G401.6 (cell line): ENCODE data around the gene PLEKHD1.

ENCODE experiments used
- FAIRE-seq: peaks from 2 replicates; lab custom pipeline; 2012; peaks lifted over from hg19 to GRCh38; lab: Jason Lieb, UNC

The PLEKHD1 gene

DNA sequence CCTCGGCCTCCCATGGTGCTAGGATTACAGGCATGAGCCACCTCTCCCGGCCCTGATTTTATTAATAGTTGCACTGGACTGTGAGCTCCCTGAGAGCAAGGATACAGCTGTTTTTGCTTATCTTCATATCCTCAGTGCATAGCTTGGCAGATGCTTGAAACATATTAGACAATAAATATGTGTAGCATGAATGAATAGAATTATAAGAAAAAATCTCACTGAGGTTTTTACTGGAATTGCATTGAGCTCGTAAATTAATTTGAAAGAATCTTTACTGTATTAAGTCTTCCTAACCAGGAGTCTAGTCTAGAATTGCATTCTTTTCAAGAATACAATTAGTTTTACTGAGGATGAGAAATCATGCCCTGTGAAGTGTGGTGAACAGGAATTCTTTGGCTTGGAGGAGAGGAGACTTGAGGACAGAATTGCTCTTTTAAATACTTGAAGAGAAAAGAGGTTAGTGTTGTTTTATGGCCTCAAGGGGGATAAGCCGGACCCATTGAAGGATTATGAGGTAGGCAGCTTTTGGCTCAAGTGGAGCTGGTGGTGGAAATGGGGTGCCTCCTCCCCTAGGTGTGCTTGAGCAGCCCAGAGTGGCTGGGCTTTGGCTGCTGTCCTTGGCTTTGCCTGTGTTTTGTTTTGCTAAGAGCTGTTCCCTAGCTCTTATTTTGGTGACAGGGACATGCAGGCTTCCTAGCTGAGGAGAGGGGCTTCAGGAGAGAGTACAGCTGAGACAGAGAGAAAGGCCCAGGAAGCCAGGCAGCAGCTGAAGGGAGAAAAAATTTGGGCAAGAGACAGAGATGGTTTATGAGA is 34.0 kb downstream of the PLEKHD1 start:
- FAIRE-seq: no peak

DNA sequence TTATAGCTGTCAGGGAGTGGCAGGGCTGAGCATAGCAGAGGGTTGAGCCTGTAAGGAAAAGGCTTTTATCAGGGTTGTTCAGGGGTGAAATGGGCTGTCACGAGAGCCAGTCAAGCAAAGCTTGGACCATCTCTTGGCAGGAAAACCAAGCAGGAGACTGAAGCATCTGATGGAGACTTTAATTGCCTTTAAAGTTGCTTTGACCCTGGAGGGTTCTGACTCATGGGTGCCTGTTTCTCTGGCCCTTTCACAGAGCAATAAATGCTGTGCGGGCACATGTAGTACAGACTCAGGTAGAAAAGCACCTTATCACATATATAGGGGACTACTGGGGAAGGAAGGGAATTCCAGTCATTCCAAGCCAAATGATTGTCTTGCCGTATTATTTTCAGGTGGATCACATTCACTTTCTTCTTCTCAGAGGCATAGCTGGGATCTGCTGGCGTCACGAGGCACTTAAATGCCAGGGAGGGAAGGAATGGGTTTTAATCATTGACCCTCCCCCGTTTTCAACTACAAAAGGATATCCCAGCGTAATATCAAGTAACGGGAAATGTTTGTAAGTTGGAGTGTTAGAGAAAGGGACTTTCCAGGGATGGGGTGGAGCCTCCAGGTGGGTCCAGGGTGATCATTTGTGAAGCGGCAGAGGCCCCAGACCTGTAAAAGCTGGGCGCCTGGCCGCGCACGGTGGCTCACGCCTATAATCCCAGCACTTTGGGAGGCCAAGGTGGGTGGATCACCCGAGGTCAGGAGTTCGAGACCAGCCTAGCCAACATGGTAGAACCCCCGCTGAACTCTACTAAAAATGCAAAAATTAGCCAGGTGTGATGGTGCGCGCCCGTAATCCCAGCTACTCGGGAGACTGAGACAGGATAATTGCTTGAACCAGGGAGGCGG is 34.9 kb downstream of the PLEKHD1 start:
- no peak for FAIRE-seq

DNA sequence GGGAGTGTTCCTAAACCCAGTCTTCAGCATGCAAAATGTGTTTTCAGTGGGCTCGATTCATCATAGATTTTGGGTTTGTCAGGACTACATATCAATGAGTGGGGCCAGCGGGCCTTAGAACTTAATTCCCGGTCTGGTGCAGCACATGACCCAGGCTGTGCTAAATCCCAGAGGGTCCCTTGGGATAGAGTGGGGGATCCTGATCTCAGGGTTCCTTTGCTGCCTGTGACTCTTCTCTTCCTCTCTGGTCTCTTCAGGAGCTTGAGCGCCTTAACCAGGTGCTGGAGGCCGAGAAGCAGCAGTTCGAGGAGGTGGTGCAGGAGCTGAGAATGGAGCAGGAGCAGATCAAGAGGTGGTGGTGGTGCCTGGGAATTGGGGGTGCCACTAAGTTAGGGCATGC is 37.5 kb downstream of the PLEKHD1 start:
- no peak for FAIRE-seq

DNA sequence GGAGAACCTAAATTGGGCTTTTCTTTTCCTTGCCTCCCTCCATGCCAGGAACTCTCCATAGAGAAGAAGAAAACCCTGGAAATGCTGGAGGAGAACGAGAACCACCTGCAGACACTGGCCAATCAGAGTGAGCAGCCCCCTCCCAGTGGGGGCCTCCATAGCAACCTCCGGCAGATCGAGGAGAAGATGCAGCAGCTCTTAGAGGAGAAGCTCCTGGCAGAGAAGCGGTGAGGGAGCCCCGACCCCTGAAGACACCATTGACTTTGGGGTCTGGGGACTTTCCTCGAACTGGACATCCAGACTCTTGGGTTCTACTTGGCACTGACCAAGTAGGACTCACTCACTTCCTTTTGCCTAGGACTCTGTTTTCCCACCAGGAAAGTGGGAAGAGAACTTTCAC is 41.4 kb downstream of the PLEKHD1 start:
- no peak for FAIRE-seq

DNA sequence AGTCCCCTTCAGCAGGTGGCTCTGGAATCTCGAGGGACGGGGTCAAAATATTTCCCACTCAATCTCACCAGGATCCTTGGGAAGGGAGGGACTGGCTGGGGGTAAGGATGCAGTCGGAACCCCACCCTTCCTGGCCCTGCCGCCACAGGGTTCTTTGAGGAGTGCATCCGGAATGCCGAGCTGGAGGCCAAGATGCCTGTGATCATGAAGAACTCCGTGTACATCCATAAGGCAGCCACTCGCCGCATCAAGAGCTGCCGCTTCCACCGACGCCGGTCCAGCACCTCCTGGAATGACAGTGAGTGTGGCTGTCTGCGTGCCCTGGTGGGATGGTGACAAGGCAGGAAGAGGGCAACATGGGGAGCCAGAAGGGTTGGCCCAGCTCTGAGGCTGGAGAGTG is 43.1 kb downstream of the PLEKHD1 start:
- FAIRE-seq: no peak

DNA sequence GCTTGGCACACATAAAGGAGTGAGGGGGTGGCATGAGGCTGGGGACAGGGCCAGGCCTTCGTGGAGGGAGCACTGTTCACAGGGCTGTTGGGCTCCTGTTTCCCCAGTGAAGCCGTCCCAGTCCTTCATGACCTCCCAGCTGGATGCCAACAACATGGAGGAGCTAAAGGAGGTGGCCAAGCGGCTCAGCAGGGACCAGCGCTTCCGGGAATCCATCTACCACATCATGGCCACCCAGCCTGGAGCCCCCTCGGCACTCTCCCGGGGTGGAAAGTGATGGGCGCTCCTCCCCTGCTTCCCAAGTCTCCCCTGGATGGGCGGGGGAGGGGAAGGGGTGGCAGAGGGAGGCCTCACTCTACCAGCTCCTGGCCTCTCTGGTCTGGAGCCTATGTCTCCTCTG is 43.6 kb downstream of the PLEKHD1 start:
- no peak for FAIRE-seq

DNA sequence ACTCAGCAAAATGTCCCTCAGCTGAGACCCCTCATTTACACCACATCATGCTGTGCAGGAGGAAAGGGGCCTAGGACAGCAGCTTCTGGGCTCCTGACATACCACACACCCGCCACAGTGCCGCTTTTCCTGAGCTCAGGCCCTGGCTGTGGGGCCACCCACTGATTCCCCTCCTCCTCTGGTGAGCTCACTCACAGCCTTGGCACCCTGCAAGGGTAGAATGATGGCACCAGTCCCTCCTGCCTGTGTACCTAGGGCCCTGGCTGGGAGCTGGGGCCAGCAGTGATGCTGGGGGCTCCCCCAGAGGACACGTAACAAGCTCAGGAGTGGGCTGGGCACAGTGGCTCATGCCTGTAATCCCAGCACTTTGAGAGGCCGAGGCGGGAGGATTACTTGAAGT is 44.4 kb downstream of the PLEKHD1 start:
- no peak for FAIRE-seq

DNA sequence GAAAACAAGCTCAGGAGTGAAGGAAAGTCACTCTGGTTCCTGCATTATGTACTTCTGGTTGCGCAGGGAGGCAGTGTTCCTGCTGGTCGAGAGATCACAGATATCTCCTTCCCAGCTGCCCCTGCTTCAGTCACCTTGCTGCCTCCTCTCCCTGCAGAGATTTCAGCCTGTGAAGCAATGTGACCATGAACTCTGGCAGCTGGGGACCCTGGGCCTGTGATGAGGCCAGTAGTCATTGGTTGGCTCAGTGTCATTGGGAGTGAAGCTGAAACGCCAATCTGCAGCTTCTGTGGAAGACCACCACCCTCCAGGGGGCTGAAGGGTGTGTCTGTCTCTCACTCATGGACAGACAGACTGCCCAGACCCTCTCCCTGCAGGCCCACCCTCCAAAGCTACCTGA is 45.0 kb downstream of the PLEKHD1 start:
- no peak for FAIRE-seq

DNA sequence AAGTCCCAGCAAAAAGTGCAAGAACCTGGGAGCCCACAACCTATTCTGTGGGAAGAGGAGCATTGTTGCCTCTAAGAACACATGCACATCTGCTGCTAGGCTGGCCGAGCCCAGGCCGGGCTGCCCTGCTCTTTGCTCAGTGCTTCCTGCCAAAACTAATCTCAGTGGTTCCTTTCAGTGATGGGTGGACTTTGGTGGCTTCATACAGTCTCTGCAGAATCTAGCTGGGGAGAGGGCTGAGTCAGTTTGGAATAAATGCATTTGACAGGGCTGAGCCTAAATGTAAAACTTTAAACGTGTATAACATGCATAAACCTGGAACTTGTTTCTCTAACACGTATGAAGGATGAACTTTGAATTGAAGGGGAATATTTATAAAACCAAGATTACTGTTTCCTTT is 45.6 kb downstream of the PLEKHD1 start:
- FAIRE-seq: no peak

DNA sequence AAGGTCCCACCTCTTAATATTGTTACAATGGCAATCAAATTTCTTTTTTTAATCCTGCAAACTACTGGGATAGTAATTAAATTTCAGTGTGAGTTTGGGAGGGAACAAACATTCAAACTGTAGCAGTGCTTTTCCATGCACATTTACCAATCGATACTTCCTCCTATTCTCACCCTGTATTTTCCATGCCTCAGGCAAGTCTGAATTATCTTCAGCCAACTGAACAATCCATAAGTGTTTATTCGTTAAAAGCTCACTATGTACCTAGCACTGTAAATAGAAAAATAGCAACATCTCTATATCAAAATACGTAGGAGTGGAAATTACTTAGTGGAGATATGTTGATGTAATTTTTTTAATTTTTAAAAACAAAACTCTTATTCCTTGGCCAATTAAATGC is 46.6 kb downstream of the PLEKHD1 start:
- FAIRE-seq: no peak

DNA sequence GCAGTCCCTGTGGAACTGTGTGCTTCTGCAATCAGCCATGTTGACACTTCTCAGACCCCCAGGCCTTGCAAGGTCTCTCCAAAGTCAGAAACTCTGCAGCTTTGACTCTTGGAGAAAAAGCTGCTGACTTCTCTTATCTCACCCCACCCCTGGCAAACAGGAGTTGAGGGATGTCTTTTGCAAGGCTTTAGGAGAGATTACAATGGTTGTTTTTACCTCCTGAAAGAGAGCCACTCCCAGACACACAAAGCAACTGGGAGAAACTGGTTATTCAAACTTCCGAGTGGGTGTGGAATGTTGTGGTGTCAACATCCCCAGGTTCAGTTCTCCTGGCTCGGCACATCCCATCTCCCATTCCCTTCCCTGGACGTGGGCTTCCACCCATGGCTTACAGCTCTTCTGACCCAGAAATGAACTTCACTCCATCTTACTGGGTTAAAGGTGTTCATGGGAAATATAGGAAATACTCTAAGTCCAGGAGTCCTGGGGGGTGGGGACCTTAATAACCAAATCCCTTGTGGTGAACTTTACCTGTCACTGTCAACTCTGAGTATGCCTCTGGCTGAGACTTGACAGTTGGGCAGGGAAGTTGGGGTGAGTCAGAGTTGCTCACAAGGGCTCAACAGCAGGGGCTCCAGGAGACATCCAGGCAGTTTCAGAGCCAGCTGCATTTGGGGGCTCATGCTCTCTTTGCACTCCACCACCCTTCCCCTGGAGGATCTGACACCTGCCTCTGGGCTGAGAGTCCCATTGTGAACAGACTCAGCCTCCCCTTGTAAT is 48.2 kb downstream of the PLEKHD1 start:
- no peak for FAIRE-seq

DNA sequence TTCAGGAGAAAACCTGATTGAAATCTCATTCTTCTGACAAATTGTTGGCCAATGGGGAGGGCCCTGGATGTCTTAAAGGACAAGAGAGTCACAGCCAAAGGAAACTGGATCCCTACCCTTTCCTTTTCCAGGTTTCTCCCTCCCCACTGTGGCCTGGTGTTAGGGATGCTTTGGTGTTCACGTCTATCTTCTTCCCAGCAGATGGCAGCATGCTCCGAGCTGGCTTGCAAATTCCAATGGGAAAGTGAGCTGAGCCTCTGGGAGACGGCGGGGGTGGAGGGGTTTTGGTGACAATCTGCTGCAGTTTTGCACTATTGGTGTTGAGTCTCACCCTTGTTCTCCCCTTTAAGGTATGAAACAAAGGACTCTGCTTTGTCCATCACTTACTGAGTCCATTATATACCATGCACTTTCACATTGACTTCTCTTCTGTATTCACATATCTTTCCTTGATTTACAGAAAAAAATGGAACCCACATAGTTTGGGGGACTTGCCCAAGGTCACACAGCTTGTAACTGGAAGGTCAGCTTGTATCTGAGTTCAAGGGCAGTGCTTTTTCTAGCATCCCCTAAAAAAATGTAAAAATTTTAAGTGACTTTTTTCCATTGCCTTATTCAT is 50.8 kb downstream of the PLEKHD1 start:
- FAIRE-seq: peak; percentile 39

DNA sequence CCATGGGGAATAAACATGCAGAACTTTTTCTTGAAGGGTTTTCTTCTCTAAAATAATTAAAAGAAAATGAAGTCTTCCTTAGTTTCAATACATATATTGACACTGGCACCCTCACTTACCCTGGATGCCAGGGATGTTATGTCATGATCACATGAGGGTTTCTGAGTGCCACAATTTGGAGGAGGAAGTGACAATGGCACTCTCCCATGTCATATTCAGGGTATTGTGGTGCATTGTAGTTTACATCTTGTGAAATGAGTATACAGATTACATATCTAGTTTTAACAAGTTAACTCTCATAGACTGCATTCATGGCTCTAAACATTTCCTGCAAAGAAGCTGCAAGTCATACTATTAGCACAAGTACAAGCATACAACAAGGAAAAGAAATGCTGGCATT is 52.4 kb downstream of the PLEKHD1 start:
- no peak for FAIRE-seq

DNA sequence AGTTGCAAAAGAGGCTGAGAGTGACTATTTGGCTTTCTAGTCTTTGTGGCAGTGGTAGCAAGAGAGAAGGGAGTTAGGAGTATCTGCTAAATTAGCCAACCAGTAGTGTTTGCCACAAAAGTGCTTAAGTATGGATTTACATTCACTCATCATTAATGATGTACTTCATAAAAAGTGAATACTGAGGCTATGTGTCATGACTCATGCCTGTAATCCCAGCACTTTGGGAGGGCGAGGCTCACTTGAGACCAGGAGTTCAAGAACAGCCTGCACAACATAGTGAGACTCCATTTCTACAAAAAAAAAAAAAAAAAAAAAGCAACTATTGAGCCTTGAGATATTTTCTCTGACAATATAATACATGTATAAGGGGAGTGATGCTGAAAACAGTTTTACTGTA is 53.4 kb downstream of the PLEKHD1 start:
- no peak for FAIRE-seq

DNA sequence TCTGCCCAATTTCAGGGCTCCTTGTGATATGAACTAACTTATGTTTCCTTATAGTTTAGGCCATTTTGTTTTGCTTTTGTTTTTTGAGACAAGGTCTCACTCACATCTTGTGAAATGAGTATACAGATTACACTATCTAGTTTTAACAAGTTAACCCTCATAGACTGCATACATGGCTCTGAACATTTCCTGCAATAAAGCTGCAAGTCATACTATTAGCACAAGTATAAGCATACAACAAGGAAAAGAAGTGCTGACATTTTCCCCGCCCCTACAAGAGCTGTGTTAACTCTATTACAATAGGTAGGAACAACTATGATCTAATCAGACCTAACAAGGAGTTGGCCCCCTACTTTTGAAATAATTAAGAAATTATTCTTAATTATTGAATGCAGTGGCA is 54.2 kb downstream of the PLEKHD1 start:
- no peak for FAIRE-seq

DNA sequence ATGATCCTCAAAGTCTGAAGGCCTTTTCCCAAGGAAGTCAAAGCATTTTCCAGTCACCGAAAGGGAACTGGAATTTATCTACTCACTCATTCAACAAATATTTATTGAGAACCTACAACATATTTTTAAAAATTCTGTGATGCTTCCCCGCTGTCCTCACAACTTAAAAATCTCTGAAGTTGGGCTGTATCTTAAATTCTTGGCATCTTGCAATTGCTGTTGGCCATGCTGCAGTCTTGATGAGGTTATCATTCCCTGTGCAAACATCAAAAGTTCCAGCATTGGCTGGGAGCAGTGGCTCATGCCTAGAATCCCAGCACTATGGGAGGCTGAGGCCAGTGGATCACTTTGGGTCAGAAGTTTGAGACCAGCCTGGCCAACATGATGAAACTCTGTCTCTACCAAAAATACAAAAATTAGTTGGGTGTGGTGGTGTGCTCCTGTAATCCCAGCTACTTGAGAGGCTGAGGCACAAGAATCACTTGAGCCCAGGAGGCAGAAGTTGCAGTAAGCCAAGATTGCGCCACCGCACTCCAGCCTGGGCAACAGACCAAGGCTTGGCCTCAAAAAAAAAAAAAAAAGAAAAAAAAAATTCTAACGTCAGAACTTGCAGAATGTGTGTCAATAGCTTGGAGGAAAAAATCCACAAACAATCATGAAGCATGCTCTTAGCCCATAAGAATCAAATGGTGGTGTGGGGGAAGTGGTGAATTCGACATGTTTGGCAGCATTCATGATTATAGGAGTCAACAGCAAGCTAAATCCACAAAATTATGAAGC is 55.3 kb downstream of the PLEKHD1 start:
- no peak for FAIRE-seq

DNA sequence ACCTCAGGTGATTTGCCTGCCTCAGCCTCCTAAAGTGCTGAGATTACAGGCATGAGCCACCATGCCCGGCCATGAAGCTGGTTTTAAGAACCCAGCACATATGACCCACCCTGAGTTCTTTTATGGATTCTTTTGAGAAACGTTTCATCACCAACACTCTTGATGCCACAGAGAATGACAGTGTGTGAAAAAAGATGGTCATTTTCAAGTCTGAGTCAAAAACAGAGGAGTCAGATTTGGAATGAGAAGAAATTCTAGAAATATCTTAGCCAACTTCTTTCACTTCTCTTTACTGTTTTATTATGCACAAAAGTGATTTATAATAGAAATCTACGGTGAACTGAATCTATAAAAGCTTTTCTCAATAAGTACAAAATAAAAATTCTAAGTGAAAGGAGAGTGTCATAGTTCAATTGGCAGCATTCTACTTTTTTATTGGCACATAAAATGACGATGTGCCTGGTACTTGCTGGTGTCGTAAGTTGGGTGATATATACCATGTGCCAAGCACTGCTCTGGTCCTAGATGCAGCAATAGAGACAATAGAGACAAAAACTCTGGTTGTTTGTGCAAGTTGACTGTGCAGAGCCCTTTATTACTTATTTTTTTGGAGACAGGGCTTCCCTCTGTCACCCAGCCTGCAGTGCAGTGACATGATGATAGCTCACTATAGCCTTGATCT is 56.3 kb downstream of the PLEKHD1 start:
- FAIRE-seq: no peak

DNA sequence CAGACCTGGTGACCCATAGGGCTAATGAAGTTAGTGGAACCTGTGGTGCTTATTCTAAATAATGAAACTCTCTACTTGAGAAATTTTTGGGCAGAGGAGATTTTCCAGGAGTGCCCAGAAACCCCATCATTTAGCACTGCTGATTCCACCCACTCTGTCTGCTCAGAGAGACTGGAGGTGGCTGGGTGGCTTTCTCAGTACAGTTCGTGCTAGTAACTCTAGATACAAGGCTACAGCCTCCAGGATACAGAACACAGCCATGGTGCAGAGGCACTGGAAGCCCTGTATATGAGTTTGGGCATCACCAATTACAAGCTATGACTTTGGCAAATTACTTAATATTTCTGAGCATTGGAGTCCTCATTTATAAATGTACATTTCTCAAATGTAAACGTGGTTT is 57.8 kb downstream of the PLEKHD1 start:
- no peak for FAIRE-seq

DNA sequence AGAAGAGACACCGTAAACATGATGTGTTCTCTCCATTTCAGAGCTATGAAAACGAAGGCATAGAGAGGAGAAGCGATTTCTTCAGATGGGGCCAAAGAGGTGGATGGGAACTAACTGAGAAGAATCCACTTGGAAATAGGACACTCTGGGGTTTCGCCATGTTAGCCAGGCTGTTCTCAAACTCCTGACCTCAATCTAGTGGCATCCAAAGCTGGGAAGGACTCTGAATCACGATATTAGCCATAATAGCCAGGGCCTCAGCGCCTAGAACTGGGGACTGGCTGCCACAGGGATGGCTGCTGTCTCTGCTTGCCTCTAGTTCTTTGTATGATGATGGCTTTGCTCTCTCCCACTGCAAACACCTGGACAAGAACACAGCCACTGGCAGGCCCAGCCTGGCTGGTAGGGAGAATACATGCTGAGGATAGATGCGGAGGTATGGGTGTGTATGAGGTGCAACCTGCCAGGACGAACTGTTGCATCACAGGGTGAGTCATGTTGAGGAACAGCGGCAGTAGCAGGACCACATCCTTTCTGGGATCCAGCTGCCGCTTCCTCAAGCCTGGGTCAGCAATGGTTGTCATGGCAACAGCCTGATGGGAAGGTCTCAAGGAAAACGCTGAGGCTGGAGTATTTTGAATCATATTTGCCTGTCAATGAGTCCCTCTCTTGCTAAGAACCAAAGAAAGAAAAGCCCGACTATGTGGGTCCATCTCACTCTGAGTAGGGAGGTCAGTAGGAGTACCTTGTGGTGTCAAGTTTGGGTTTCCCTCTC is 59.0 kb downstream of the PLEKHD1 start:
- no peak for FAIRE-seq

DNA sequence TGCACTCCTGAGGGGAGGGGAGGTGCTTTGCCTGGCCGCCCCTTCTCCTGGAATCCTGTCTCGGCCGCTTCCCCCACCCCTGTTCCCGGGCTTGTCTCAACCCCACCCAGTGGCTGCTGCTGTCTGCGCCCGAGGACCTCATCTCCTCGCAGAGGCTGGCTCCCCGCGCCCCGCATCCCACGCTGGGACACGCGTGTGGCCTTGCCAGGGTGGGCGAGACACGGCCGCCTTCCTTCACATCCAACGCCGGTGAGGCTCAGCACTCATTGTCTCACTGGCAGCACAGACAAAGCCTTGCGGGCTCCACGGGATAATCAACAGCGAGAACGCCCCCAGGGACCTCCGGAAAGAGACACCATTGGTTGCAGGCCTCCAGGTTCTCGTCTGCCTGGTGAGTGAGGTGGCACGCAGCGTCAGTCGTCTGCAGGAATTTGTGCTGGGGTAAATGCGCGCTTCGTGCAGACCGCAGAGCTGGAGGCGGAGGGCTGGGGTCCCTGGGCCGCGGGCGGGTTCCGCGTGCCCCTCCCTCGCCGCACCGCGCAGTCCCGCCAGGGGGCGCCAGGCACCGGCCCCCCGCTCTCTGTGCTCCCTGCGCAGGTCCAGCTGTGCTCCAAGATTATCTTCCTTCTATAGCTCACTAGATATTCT is 63.3 kb downstream of the PLEKHD1 start:
- no peak for FAIRE-seq
